GM18498 (cell line): Measurements from ENCODE around the gene SLC15A1.

Source experiments
- ATAC-seq: cut with Tn5 transposase; IDR thresholded peaks from one replicate; pipeline ENCODE4 v1.9.1; 2021; ENCODE audit warnings: mild to moderate bottlenecking, moderate library complexity; ENCODE audit not compliant: unreplicated experiment

SLC15A1 gene

GRCh38 chr13:98707281-98707999 is 45.0 kb downstream of the SLC15A1 start:
- ATAC-seq: peak; percentile 61

- peak; percentile 45 for ATAC-seq
Measured at GRCh38 chr13:98706446-98707110, 45.9 kb downstream of the SLC15A1 start.

- ATAC-seq: no peak
Measured at GRCh38 chr13:98697791-98698190, 54.7 kb downstream of the SLC15A1 start.

- no peak for ATAC-seq
Measured at GRCh38 chr13:98693756-98694155, 58.7 kb downstream of the SLC15A1 start.

GRCh38 chr13:98691360-98691759 is 61.1 kb downstream of the SLC15A1 start:
- ATAC-seq: no peak

GRCh38 chr13:98690348-98691022 is 62.0 kb downstream of the SLC15A1 start:
- no peak for ATAC-seq

- ATAC-seq: no peak
Measured at GRCh38 chr13:98689347-98689968, 63.0 kb downstream of the SLC15A1 start.

GRCh38 chr13:98688373-98688772 is 64.1 kb downstream of the SLC15A1 start:
- ATAC-seq: no peak

- ATAC-seq: no peak
Measured at GRCh38 chr13:98687319-98687718, 65.2 kb downstream of the SLC15A1 start.

GRCh38 chr13:98686270-98686669 is 66.2 kb downstream of the SLC15A1 start:
- ATAC-seq: no peak

- no peak for ATAC-seq
Measured at GRCh38 chr13:98685146-98685545, 67.3 kb downstream of the SLC15A1 start.

GRCh38 chr13:98681049-98681448 is 71.4 kb downstream of the SLC15A1 start:
- no peak for ATAC-seq

- ATAC-seq: no peak
Measured at GRCh38 chr13:98678741-98679140, 73.7 kb downstream of the SLC15A1 start.

- ATAC-seq: no peak
Measured at GRCh38 chr13:98677398-98677797, 75.1 kb downstream of the SLC15A1 start.

- ATAC-seq: no peak
Measured at GRCh38 chr13:98676239-98676638, 76.2 kb downstream of the SLC15A1 start.

- ATAC-seq: no peak
Measured at GRCh38 chr13:98675837-98676236, 76.6 kb downstream of the SLC15A1 start.

- no peak for ATAC-seq
Measured at GRCh38 chr13:98675066-98675465, 77.4 kb downstream of the SLC15A1 start.

- ATAC-seq: peak; percentile 82
Measured at GRCh38 chr13:98672947-98673613, 79.4 kb downstream of the SLC15A1 start.

- ATAC-seq: no peak
Measured at GRCh38 chr13:98668155-98668554, 84.3 kb downstream of the SLC15A1 start.

GRCh38 chr13:98665638-98665995 is 86.9 kb downstream of the SLC15A1 start:
- ATAC-seq: no peak
